ENCODE results near the gene RGPD3.

Gene RGPD3

DNA sequence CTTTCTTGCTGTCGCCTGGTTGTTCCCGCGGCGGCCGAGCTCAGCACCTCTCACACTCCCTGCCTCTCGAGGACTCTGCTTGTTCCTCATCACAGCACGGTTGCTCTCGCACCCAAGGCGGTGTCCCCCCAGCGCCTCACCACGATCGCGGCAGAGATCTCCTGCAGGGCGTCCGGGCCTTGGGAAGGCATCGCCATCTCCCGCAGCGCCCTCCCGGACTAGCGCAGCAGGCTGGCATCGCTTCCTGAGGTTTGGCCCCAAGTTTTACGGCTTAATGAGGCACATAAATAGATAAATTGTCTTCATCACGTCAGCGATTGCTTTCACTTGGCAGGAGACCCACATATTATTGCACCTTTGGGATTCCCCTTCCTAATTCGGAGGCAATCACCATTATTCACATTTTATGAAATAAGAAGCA lies 125.4 kb downstream of the RGPD3 start:
- no peak for DNase-seq (ENCODE audit: low spot score)

DNA sequence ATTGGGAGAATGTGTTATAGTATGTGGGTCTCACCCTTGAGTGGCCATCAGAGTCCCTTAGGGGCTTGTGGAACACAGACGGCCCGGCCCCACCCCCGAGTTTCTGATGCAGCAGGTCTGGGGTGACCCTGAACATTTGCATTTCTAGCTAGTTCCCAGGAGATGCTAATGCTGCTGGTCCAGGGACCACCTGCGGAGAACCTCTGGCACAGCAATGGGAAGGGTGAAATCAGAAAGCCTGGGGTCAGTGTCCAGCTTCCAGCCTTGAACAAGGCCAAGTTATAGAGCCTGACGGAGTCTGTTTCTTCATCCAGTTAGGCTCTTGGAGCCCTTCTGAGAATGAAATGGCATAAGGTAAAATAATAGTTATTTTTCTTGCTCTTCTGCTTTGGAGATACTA lies 126.5 kb downstream of the RGPD3 start:
- no peak for DNase-seq (ENCODE audit: low spot score)

Data from NAMALWA (cell line).